ENCODE results near the gene GOLGA2.
A peak's percentile ranks its signal among the peaks of the same experiment; 100 is the strongest.

GOLGA2 gene

GRCh38 chr9:128275198-128276007 lies at the start of gene GOLGA2:
Gene GOLGA2 (minus strand): TSS chr9:128276007. CDS start chr9:128275976, 31 bp downstream.
- TF ChIP-seq CTCF (IDR thresholded peaks at IDR 0.05; ENCODE audit: insufficient read depth, low read length, missing control alignments) = no peak
- DNase-seq (ENCODE audit: low read depth, low spot score) = no peak
- ChIA-PET POLR2A (interaction anchor here (0.5 to 0.9 kb wide), 12 partner anchors 14 to 96 kb away, joined by 3 to 5 read pairs (median 3); partner anchors contain the start of gene URM1), CTCF (interaction anchor here (0.6 to 1.0 kb wide), 4 partner anchors 18 to 158 kb away, joined by 3 to 5 read pairs (median 3); no protein-coding TSS in a partner anchor)
- H3K4me3 ChIP-seq (ENCODE audit: low read depth, low read length) = peak within 1 kb of the TSS; percentile 92

DNA sequence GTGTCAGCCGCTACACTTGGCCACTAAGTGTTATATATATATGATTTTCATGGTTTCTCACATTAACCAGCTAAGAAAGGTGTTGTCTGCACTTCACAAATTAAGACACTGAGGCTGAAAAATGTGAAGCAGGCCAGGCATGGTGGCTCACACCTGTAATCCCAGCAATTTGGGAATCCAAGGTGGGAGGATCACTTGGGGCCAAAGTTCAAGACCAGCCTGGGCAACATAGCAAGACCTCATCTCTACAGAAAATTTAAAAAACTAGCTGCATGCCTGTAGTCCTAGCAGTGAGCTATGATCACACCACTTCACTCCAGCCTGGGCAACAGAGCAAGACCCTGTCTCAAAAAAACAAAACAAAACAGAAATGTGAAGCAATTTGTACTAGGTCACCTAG lies 48.6 kb upstream of the GOLGA2 start:
- DNase-seq (ENCODE audit: low read depth, low spot score) = no peak
- POLR2A ChIA-PET = interaction anchor here (1.2 kb wide), 1 partner anchor 17 kb away, joined by 4 read pairs; no protein-coding TSS in a partner anchor
- H3K4me3 ChIP-seq (ENCODE audit: low read depth, low read length) = no peak overlapping the region
- CTCF ChIA-PET = interaction anchor here (1.0 to 2.6 kb wide), 4 partner anchors 8 to 199 kb away, joined by 4 to 15 read pairs (median 7); no protein-coding TSS in a partner anchor
- no peak for TF ChIP-seq CTCF (IDR thresholded peaks at IDR 0.05; ENCODE audit: insufficient read depth, low read length, missing control alignments)

DNA sequence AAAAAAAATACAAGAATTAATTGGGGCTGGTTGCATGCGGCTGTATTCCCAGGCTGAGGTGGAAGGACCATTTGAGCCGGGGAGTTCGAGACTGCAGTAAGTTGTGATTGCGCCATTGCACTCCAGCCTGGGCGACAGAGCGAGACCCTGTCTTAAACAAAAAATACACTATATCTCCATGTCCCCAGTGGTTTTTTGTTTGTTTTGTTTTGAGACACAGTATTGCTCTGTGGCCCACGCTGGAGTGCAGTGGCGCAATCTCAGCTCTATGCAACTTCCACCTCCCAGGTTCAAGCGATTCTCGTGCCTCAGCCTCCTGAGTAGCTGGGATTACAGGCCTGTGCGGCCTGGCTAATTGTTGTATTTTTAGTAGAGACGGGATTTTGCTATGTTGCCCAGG lies 48.0 kb upstream of the GOLGA2 start:
- ChIA-PET POLR2A (interaction anchor here (1.2 kb wide), 1 partner anchor 47 kb away, joined by 3 read pairs; the partner anchor contains the start of gene URM1), CTCF (interaction anchor here (1.0 to 2.6 kb wide), 4 partner anchors 9 to 18 kb away, joined by 3 to 15 read pairs (median 7); no protein-coding TSS in a partner anchor)
- H3K4me3 ChIP-seq (ENCODE audit: low read depth, low read length) = peak overlapping the region; percentile 97
- no peak for DNase-seq (ENCODE audit: low read depth, low spot score)
- TF ChIP-seq CTCF (IDR thresholded peaks at IDR 0.05; ENCODE audit: insufficient read depth, low read length, missing control alignments) = no peak

GRCh38 chr9:128323212-128323730 lies 47.5 kb upstream of the GOLGA2 start:
- CTCF ChIA-PET = interaction anchor here (1.4 to 2.6 kb wide), 2 partner anchors 11 to 13 kb away, joined by 3 to 10 read pairs; no protein-coding TSS in a partner anchor
- no peak for DNase-seq (ENCODE audit: low read depth, low spot score)
- POLR2A ChIA-PET = interaction anchor here (1.2 kb wide), 1 partner anchor 48 kb away, joined by 3 read pairs; the partner anchor contains the start of gene URM1
- TF ChIP-seq CTCF (IDR thresholded peaks at IDR 0.05; ENCODE audit: insufficient read depth, low read length, missing control alignments) = no peak
- peak overlapping the region; percentile 97 for H3K4me3 ChIP-seq (ENCODE audit: low read depth, low read length)

- ChIA-PET CTCF (interaction anchor here (1.4 to 3.0 kb wide), 2 partner anchors 14 to 28 kb away, joined by 3 to 18 read pairs; no protein-coding TSS in a partner anchor), POLR2A (interaction anchor here (1.2 kb wide), 1 partner anchor 48 kb away, joined by 3 read pairs; the partner anchor contains the start of gene URM1)
Measured at GRCh38 chr9:128322404-128323211, 46.8 kb upstream of the GOLGA2 start, which contains the start of the genes COQ4 and TRUB2. Gene COQ4 (plus strand): TSS chr9:128322839. CDS start chr9:128322859, 20 bp downstream. Gene TRUB2 (minus strand): TSS chr9:128322447. CDS start chr9:128322408, 39 bp downstream.

More at GRCh38 chr9:128322404-128323211, 46.8 kb upstream of the GOLGA2 start, which contains the start of the genes COQ4 and TRUB2:
- TF ChIP-seq CTCF (IDR thresholded peaks at IDR 0.05; ENCODE audit: insufficient read depth, low read length, missing control alignments) = no peak
- peak; percentile 59 for DNase-seq (ENCODE audit: low read depth, low spot score)
- peak within 1 kb of the TSS; percentile 97 for H3K4me3 ChIP-seq (ENCODE audit: low read depth, low read length)

Measured in AG04449 (cell line).